NCI-H1092 treated with DMSO at 0.1 percent for 48 hours (cell line): Measurements from ENCODE around the gene KHNYN.

Source experiments
- DNase-seq: peaks from one replicate; lab custom pipeline; 2025; lab: John Stamatoyannopoulos, UW

The KHNYN gene

DNA sequence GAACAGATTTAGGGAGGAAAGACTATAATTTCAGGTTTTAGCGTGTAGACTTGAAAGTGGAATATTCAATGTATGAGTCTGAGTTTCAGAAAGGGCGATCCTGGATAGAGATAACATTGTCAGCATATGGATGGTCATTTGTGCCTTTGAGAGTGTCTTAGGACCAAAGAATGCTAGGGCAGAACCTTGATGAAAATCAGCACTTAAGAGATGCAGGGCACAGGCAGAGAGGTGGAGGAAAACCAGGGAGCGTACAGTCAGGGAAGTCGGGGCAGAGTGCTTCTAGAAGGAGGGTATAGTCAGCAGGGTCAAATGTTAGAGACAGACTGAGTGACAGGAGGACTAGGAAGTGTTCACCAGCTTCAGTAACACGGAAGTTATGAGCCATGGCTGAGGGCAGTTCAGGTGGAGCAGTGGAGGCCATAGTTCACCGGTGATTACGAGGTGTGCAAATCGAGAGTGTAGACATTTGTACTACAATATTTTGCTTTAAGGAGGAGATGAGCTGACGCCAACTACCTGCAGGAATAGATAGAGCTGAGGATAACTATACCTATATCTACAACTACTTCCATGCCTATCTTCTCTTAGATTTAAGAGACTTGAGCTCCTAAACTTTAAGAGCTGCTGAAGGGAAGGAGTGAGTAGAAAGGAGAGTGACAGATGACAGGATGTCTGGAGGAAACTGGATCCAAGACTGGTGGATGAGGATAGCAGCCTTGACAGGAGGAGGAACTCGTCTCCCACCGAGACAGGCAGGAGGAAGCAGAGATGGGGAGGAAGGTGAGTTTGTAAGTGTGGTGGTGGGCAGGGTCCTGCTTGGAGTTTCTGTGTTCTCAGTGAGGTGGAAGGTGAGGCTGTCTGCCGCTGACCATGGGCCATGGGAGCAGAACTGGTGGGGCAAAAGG lies 6.8 kb upstream of the KHNYN start:
- DNase-seq, result no peak

GRCh38 chr14:24425704-24426103 lies 4.0 kb upstream of the KHNYN start:
- DNase-seq, result no peak

DNA sequence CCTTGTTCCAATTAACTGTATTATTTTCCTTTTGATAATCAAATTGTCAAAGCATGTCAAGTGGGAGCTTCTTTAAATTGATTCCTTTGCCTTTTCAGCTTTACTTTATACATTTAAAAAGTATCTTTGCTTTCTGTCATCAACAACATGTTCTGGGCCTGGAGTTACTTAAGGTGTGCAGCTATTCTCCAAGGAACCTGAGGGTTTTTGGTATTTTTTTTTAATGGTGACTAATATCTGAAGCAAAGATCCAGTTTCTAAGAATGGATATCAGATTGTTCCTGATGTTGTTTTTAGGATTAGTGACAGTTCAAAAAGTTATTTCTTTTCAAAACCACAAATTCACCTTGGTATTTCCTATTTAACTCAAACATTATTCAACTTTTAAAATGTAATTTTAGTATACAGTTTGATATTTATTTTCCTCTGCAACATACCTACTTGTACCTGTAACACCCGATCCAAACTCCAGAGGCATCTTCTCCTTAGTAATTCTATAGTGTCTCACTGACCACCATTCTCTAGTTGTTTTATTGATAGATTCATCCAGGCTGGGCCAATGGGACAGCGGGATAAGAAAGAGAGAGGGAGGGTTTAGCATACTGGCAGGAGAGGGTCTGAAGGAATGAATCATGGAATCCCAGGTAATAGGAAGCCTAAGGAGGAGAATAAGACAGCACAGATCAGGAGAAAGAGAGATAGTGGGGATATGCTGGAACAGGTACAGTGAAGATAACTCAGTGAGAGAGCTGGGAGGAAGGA lies 3.4 kb upstream of the KHNYN start:
- DNase-seq, result no peak

DNA sequence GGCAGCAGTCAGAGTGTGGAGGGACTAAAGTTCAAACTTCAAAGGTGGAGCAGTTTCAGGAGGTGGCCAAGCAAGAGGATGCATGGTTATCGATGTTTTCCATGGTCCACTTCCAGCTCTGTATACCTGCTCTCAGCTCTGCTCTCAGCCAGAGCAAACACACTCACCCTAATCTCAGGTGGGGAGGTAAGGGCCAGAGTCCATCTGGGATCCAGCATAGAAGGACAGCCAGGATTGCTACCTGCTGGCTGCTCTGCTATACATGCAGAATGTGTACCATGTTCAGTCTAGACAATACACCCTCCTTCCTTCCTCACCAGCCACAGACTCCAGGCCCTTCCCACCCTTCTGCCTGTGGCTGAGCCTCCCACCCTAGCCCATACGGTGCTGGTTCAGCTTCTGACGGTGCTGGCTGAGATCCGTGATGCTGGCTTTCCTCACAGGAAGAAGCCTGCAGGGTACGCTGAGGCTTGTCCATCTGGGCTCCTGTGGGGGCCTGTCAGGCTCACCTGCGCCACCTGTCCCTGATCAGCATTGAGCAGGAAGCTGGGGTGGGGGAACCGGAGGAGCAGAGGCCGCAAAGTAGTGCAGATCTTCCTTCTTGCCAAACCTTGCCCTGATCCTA lies 2.7 kb upstream of the KHNYN start:
- DNase-seq, result no peak

- DNase-seq, result no peak
Observed at GRCh38 chr14:24427537-24428508, 1.9 kb upstream of the KHNYN start.

DNA sequence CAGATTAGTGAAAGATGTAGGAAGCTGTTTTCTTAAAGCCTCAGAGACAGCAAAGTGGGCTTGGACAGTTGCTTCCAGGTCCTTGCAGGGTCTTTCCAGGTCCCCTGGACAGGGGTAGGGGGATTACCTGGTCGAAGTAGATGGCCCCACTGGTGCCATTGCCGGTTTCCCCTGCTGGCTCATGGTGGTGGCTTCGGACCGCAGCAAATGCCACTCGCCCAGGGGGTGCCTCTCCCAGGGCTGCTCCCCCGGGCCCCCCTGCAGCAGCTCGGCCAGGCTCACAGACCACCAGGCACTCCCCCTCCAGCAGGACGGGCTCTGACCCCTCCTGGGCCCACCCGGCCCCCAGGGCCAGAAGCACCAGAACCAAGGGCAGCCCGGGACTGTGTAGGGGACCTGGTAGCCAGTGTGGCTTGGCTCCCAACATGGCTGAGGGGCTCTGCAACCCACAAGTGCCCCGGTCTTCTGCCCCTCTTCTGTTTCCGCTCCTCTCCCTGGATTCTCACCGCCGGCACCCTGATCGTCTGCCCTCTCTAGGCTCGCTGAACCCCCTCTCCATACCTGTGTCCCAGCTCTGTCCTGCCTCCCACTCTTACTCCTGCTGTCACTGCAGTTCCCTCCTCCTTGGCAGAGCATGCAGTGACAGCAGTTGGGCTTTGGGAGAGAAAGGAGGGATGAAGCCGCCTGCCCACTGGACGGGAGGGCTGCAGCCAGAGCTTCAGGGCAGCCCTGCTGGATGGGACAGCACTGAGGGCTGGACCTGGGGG lies 943 bp upstream of the KHNYN start:
- DNase-seq, result no peak

DNA sequence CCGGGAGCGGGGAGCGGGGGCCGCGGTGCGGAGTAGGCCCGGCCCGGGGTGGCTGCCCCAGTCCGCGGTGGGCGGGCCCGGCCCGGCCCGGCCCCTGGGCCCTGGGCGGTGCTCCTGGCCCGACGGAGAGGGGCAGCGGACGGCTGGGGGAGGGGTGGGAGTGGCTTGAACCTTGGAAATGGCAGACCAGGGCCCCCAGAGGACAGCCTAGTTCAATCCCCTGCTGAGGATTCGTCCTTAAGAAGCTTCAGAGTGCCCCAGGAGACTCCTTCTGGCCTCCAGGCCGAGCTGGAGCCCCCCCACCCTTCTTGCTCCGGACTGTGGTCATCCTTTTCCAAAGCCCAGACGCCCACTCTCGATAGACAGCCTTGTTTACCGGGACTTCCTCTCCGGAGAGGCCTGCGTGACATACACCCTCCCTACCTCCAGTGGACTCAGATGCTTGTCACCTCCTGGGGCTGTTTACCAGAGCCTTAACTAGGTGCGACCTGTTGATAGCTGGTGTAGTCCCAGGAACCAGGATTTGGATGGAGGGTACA lies 458 bp downstream of the KHNYN start:
- peak; percentile 56 for DNase-seq

DNA sequence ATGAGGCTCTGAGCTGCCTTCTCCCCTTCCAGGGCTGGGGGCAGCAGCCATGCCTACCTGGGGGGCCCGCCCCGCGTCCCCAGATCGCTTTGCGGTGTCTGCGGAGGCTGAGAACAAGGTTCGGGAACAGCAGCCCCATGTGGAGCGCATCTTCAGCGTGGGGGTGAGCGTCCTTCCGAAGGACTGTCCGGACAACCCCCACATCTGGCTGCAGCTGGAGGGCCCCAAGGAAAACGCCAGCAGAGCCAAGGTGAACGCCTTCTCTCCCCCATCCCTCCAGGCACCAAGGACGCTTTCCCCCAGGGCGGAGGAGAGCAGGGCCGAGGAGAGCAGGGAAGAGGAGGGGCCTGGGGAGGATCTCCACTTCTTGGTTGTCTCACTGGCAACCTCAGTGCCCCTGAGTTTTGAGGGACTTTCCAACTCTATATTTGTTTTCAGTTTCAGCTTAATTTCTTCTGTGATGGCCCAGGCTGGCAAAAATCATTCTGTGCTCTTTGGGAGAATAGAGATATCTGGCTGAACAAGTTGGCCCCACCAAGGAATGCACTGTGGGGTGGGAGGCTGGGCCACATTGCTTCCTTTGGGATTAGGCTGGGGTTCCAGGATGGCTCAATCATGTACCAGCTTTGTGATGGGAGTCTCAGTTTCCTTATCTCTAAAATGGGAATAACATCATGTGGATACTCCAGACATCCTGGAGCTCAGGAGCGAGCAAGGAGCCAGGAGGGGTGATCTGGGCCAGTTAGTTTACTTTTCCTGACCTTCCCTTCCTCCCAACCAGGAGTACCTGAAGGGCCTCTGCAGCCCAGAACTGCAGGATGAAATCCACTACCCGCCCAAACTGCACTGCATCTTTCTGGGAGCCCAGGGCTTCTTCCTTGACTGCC lies 1.2 kb downstream of the KHNYN start:
- no peak for DNase-seq

DNA sequence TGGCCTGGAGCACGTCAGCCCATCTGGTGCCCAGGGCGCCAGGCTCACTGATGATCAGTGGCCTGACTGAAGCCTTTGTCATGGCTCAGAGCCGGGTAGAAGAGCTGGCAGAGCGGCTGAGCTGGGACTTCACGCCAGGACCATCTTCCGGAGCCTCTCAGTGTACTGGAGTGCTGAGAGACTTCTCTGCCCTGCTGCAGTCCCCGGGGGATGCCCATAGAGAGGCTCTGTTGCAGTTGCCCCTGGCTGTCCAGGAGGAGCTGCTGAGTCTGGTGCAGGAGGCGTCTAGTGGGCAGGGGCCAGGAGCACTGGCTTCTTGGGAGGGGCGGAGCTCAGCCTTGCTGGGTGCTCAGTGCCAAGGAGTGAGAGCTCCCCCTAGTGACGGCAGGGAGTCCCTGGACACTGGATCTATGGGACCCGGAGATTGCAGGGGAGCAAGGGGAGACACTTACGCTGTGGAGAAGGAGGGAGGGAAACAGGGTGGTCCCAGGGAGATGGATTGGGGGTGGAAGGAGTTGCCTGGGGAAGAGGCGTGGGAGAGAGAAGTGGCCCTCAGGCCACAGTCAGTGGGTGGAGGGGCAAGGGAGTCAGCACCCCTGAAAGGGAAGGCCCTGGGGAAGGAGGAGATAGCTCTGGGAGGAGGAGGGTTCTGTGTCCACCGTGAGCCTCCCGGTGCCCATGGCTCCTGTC lies 2.0 kb downstream of the KHNYN start:
- peak; percentile 84 for DNase-seq

- no peak for DNase-seq
Observed at GRCh38 chr14:24432259-24433131, 2.7 kb downstream of the KHNYN start.

GRCh38 chr14:24434036-24434435 lies 4.3 kb downstream of the KHNYN start:
- DNase-seq, result no peak

GRCh38 chr14:24434676-24435075 lies 4.9 kb downstream of the KHNYN start:
- DNase-seq, result no peak

DNA sequence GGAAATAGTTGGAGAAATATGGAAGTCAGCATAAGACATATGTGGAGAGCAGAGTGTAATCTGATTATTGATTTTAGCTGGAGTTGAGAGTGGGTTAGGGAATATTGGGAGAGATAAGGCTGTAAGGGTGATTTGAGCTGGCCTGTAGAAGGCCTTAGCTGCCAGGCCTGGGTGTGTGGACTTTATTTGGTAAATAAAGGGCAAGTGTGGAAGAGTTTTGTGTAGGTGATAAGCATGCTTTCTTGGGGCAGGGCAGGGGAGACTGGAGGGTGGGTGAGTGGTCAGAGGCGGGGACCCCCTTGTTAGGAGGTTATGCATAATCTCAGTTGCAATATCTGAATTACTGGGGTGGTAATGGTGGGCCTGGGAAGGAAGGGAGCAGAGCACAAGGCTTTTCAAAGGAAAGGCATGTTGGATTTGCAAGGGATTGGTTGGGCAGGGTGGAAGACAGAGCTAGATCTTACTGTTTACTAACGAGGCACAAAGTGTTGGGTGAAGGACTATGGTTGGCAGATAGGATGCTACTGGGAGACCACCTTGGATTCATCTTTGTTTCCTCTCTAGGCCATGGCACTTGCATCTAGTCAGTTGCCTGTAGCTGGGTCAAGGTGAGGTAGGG lies 5.5 kb downstream of the KHNYN start:
- DNase-seq, result no peak

DNA sequence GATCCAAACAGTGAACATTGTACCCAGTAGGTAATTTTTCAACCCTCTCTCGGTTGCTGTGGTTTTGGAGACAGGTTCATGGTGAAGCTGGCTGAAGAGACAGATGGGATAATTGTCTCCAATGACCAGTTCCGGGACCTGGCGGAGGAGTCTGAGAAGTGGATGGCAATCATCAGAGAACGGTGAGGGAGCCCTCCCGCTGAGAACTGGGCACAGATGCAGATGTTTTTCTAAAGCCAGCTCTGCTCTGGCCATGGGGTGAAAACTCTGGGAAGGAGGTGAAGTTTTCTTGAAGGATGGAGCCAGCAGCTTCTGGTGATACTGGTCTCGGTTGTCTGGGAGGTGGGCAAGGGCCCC lies 6.2 kb downstream of the KHNYN start:
- no peak for DNase-seq

DNA sequence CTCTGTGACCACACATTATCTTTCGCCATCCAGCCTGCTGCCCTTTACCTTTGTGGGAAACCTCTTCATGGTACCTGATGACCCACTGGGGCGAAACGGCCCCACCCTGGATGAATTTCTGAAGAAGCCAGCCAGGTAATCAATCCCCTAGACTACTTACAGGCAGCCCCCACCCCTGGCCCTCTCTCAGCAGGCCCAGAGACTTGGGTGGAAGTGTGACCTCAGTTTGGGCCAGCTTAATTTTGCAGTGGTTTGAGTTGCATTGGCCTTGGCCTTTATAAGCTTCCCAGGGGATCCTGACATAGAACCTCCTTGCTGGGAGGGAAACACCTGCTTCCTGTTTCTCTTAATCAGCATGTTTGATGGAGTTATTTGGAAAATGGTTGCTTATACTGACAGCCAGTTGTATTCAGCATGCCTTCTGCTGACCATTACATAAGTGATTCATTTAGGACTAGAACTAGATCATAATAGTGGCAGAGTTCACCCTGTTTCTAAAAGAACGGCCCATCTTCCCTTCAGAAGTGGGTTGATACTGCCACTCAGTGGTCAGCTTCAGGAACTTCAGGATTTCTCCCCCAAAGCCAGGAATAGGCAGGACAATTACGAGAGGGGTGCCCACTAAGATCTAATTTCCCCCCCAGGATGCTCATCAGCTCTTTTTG lies 6.7 kb downstream of the KHNYN start:
- peak; percentile 76 for DNase-seq

GRCh38 chr14:24437020-24437735 lies 7.4 kb downstream of the KHNYN start:
- no peak for DNase-seq
